IPS DF 6.9 (cell line): ENCODE results near the gene MARK3.

Experiments
- DNase-seq: peaks from one replicate; pipeline ENCODE4 v3.0.0-alpha.2; 2013; ENCODE audit warnings: low read depth, low spot score
- H3K27ac ChIP-seq: one replicate; pipeline ENCODE4 v1.5.1; 2013; ENCODE audit warnings: low read length, control low read depth
- H3K27me3 ChIP-seq: 2 replicates; pipeline ENCODE4 v1.6.1; 2013; ENCODE audit warnings: mild to moderate bottlenecking, low read length; ENCODE audit not compliant: control insufficient read depth, insufficient read depth
- H3K36me3 ChIP-seq: 2 replicates; pipeline ENCODE4 v1.6.1; 2013; ENCODE audit warnings: low read length; ENCODE audit not compliant: control insufficient read depth, insufficient read depth
- H3K4me1 ChIP-seq: 2 replicates; pipeline ENCODE4 v1.6.1; 2013; ENCODE audit warnings: low read length; ENCODE audit not compliant: control insufficient read depth, insufficient read depth
- H3K4me3 ChIP-seq: 2 replicates; pipeline ENCODE4 v1.5.1; 2013; ENCODE audit warnings: mild to moderate bottlenecking, low read length
- H3K9me3 ChIP-seq: 2 replicates; pipeline ENCODE4 v1.6.1; 2013; ENCODE audit warnings: low read length, inconsistent platforms; ENCODE audit not compliant: control insufficient read depth, insufficient read depth
- WGBS: extraction: QIAGEN DNeasy Blood & Tissue Kit; methylation state at CpG from one replicate; pipeline ENCODE4 v1.1.7; 2013; ENCODE audit warnings: mixed read lengths, missing lambda C conversion rate; ENCODE audit not compliant: insufficient read length, insufficient coverage; 5-methylcytosine and 5-hydroxymethylcytosine counted together

Gene MARK3

DNA sequence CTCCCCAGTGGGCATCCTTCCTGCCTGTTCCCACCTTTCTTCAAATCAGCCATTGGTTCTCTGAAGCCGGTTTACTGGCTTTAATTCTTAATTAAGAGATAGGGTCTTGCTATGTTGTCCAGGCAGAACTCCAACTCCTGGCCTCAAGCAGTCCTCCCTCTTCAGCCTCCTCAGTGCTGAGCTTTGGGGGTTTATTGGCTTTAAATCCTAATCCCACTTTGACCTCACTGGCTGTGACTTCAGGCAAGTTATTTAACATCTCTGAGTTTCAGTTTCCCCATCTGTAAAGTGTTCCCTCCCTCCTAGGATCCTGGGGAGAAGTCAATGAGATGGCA, 141.7 kb downstream of the MARK3 start:
- Histone ChIP-seq H3K4me1 (peaks cover 6% of the 10 kb centered on the region), H3K36me3 (no peaks in the 10 kb centered on the region), H3K4me3 (no peak overlapping the region), H3K9me3 (no peaks in the 10 kb centered on the region), H3K27me3 (peaks cover 4% of the 10 kb centered on the region; the same call in 1 of the 2 replicates), H3K27ac (no peak overlapping the region)
- WGBS: no CpG with 5 or more reads among the region's 1 CpG
- DNase-seq: no peak

DNA sequence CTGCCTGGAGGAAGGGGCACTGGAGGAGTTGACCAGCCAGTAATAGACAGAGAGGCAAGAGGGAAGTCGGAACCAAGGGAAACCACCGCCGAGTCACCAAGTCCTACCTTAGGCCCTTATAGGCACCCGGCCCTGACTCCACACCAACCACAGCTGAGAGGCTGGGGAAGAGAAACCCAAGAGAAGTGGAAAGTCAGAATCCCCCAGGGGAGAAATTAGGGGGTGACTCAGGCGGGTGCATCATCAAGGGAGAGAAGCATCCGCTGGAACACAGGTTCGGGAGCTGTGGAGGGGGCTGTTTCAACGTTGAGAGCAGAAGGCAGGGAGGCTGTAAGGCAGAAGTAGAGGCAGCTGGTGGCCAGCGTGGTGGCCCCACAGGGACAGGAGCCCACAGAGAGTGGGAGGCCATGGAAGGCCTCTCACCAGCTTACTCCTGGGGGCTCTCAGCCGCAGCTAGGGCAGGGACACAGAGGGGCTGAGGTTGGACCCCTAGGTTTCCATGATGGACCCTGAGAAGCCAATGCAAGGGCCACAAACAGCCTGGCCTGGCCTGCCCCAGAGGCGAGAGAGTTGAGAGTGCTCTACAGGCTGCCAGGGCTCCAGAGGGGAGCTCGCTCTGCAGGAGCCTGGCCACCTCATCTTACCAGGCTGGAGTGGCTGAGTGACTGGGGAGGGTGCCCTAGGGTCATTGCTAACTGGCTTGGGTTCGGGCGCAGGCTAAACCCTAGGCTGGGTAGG, 142.4 kb downstream of the MARK3 start:
- Histone ChIP-seq H3K4me3 (no peak overlapping the region), H3K4me1 (peaks cover 6% of the 10 kb centered on the region), H3K36me3 (peaks cover 4% of the 10 kb centered on the region), H3K27me3 (peaks cover 4% of the 10 kb centered on the region; the same call in 1 of the 2 replicates), H3K9me3 (no peaks in the 10 kb centered on the region), H3K27ac (no peak overlapping the region)
- DNase-seq: no peak
- WGBS: no CpG with 5 or more reads among the region's 14 CpGs

DNA sequence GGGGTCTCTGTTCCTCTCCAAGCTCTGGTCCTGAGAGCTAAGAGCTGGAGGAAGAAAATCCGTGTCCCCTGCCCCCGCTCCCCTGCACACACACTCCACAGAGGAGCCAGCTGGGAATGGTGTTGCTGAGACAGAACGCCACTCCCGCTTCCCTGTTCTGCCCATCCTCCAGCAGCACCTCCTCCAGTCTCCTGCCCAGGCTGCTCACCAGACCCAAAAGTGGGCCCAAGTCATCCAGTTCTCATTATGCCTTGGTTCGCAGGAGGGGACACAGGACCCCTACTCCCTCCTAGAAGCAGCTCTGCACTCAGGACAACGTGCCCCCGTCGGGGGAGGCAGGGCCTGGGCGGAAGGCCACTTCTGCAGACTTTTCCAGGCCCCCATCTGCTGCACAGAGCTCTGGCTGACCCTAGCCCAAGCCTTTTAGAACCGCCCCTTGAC, 143.0 kb downstream of the MARK3 start:
- WGBS: no CpG with 5 or more reads among the region's 10 CpGs
- peaks cover 6% of the 10 kb centered on the region for H3K4me1 ChIP-seq
- H3K27me3 ChIP-seq: peaks cover 4% of the 10 kb centered on the region; the same call in 1 of the 2 replicates
- H3K27ac ChIP-seq: no peak overlapping the region
- peaks cover 6% of the 10 kb centered on the region for H3K36me3 ChIP-seq
- H3K4me3 ChIP-seq: peak overlapping the region; percentile 78; the same call in 1 of the 2 replicates
- no peak for DNase-seq
- H3K9me3 ChIP-seq: no peaks in the 10 kb centered on the region

DNA sequence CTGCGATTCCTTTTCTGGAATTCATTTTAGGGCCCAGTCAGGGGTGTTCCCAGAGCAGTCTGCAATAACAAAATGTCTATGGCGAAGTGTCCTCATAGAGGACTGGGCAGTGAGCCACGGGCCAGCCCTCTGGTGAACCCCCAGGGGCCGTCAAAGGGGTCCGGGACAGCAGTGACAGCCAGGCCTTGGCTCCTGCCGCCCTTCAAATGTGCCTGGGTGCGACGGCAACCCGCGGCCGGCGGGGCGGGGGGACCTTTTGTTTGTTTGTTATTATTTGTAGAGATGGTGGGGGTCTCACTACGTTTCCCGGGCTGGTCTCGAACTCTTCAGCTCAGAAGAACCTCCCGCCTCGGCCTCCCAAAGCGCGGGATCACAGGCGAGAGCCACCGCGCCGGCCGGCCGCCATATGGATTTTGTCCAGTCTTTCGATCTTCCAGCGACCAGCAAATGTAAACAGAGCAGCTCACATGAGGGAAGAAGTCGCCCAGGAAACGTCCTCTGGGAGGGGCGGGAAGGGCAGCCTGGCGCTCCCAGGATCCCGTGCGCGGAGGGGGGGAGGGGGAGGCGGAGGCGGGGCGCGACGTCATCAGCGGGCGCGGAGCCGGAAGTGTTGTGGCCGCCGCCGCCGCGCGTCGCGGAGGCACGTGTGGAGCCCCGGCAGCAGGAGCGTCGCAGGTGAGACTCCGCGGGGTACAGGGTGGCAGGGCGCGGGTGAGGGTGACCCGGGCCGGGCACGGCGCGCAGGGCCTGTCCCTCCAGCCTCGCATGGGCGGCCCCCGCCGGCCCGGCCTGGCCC, 143.6 kb downstream of the MARK3 start, which contains the start of gene TRMT61A:
Gene TRMT61A, plus strand, starts transcription at position 610 of the 796 bp plus-strand sequence. CDS start 783 bp downstream, outside the sequence.
- H3K9me3 ChIP-seq: no peaks in the 10 kb centered on the region
- peaks cover 6% of the 10 kb centered on the region for H3K4me1 ChIP-seq
- H3K4me3 ChIP-seq: peak within 1 kb of the TSS; percentile 78
- peaks cover 6% of the 10 kb centered on the region for H3K36me3 ChIP-seq
- H3K27ac ChIP-seq: no peak within 1 kb of the TSS
- H3K27me3 ChIP-seq: peaks cover 1% of the 10 kb centered on the region; the same call in 1 of the 2 replicates
- WGBS: no CpG with 5 or more reads among the region's 70 CpGs
- no peak for DNase-seq

DNA sequence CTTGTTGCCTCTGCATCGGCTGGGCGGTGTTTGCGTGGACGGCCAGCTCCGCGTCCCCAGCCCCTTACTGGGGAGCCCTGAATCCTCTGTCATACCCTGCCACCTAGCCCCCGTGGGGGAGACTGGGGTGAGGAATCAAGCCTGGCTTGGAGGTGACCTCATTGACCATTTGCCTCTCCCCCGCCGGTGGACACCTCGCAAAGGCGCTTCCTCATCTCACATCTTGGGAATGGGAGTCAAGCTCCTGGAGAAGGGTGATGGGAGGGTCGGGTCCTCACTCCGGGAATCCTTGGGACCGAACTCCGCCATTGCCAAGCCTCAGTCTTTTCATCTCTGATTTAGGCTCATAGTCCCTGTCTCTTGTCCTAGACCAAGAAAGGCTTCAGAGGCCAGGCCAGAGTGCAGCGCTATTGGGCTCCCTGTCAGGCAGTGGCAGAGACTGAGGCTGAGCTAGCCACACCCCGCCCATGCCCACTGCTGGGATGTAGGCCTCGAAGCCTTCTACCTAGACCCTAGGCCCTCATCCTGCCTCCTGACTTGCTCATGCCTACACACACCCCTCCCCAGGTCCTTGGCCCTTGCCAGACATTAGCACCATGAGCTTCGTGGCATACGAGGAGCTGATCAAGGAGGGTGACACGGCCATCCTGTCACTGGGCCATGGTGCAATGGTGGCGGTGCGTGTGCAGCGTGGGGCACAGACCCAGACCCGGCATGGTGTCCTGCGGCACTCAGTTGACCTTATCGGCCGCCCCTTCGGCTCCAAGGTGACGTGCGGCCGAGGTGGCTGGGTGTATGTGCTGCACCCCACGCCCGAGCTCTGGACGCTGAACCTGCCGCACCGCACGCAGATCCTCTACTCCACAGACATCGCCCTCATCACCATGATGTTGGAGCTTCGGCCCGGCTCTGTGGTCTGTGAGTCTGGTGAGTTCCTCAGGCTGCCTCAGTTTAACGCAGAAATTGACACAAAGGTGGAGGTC, 144.5 kb downstream of the MARK3 start:
- Histone ChIP-seq H3K27ac (no peak overlapping the region), H3K36me3 (peaks cover 11% of the 10 kb centered on the region), H3K4me1 (peaks cover 6% of the 10 kb centered on the region), H3K27me3 (no peaks in the 10 kb centered on the region), H3K4me3 (peak overlapping the region; percentile 78), H3K9me3 (no peaks in the 10 kb centered on the region)
- no CpG with 5 or more reads among the region's 42 CpGs for WGBS
- DNase-seq: no peak

DNA sequence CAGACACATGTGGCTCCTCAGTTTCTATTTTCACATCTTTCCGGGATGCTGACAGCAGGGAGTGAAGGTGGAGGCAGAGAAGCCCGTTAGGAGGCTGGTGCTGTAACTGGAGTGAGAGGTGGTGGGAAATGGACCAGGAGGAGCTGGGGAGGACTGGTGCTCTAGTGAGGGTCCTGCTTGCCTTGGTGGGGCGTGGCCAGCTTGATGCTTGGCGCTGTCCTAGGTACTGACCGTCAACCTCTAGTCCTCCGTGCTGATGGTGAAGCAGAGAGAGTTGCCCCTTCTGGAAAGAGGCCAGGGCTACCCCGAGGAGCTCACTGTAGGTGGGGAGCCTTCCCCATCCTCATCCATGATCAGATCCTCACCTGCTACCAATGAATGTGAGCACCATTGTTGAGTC, 145.2 kb downstream of the MARK3 start:
- Histone ChIP-seq H3K36me3 (peaks cover 15% of the 10 kb centered on the region), H3K27ac (no peak overlapping the region), H3K4me1 (peaks cover 6% of the 10 kb centered on the region), H3K27me3 (no peaks in the 10 kb centered on the region), H3K9me3 (no peaks in the 10 kb centered on the region), H3K4me3 (no peak overlapping the region)
- no CpG with 5 or more reads among the region's 7 CpGs for WGBS
- DNase-seq: no peak

DNA sequence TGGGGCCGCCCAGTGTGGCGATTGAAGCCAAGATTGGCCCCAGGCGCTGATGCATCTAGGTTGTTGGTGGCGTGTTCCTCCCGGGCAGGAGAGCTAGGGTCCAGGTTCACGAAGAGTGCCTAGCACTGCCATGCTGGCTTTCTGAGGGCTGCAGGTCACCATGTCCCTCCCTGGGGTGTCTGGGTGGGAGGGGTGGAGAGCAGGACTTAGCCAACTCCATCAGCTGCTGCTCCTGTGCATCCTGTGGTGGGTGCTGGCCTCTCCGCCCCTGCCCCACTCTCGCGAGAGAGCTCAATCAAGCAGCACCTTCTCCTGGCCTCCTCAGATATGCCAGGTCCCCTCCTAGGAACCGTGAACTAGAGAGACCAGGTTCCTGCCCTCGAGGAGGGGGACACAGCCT, 145.6 kb downstream of the MARK3 start:
- H3K27ac ChIP-seq: no peak overlapping the region
- no peaks in the 10 kb centered on the region for H3K9me3 ChIP-seq
- H3K36me3 ChIP-seq: peaks cover 16% of the 10 kb centered on the region
- H3K4me1 ChIP-seq: peaks cover 6% of the 10 kb centered on the region
- no peak for DNase-seq
- no peaks in the 10 kb centered on the region for H3K27me3 ChIP-seq
- no CpG with 5 or more reads among the region's 11 CpGs for WGBS
- no peak overlapping the region for H3K4me3 ChIP-seq

DNA sequence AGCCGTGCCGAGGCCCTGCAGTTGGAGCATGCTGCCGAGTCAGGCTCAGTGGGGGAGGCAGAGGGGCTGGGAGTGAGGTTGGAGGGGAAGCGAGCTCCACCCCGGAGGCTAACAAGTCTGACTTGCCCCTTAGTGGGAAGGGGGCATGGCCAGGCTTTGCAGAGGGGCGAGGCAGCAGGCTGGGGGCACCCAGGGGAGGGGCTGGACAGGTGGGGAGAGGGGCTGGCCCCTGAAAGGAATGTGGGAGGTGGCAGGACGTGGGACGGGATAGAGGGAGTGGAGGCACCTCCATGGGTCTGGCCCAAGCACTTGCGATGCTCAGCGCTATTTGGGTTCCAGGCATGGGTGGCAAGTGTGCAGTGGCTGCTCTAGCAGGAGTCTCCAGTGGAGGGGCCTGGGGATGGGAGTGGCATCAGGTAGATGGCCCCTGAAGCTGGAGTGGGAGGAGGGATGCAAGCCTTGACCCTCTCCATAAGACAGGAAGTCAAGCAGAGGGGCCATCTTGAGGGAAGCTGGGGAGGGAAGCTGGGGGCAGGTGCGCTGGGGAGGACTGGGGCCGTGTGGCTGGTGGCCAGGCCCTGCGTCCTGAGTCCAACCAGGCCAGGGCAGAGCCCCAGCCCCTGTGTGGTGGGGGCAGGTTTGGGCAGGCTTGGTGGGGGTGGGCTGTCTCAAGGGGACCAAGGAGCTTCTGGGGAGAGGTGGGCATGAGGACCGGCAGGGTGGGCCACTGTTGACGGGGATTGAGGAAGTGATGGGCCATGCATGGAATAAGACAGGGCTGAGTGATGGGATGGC, 146.4 kb downstream of the MARK3 start:
- H3K27ac ChIP-seq: no peak overlapping the region
- H3K4me1 ChIP-seq: peaks cover 6% of the 10 kb centered on the region
- no peak overlapping the region for H3K4me3 ChIP-seq
- DNase-seq: no peak
- no CpG with 5 or more reads among the region's 15 CpGs for WGBS
- H3K27me3 ChIP-seq: no peaks in the 10 kb centered on the region
- H3K36me3 ChIP-seq: peaks cover 16% of the 10 kb centered on the region
- H3K9me3 ChIP-seq: no peaks in the 10 kb centered on the region

DNA sequence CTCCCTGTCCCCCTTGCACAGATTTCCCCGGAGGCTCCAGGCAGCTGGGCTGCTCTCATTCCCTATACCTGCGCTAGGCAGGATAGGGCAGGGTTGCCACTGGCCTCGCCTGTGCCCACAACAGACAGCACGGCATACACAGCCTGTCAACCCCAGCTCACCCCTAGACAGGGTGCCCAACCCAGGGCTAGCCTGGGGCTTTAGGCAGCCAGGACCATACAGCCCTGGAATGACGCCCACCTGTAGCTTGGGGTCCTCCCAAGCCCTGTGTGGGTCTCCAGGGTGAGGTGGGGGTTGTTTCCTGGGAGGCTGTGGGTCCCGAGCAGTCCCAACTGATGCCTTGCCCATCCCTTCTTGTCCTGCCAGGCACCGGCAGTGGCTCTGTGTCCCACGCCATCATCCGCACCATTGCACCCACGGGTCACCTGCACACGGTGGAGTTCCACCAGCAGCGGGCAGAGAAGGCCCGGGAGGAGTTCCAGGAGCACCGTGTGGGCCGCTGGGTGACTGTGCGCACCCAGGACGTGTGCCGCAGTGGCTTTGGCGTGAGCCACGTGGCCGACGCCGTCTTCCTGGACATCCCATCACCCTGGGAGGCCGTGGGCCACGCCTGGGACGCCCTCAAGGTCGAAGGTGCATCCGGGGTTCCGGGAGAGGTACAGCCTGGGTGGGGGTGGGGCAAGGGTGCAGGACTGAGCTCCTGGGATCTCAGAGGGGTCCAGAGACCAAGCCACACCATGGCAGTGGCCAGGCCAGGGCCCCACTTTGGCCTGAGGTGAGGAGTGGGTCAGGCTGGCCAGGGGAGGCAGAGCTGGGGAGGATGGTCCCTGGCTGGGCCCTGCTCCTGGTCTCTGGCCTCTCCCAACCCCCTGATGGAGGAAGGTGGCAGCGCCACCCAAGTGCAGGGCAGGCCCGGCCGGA, 147.3 kb downstream of the MARK3 start:
- DNase-seq: no peak
- Histone ChIP-seq H3K9me3 (no peaks in the 10 kb centered on the region), H3K27me3 (no peaks in the 10 kb centered on the region), H3K4me3 (no peak overlapping the region), H3K4me1 (peaks cover 6% of the 10 kb centered on the region), H3K36me3 (peaks cover 16% of the 10 kb centered on the region), H3K27ac (no peak overlapping the region)
- WGBS: no CpG with 5 or more reads among the region's 32 CpGs
